Mucosa of descending colon (tissue), 3 donors: ENCODE results near the gene ABCE1. TPM values are rescaled to one million over a fixed set of nuclear protein-coding genes. Genes with fewer than 3 reads are reported as not detected.

Source experiments
- ATAC-seq: fragments of 200-7000 bp; cut with Tn5 transposase; one replicate; pipeline ENCODE4 v1.9.1; 2020; ENCODE audit warnings: mild to moderate bottlenecking, moderate library complexity
- DNase-seq, 3 donors: peaks; one replicate each; pipeline ENCODE4 v3.0.0-alpha.2; 2020
- H3K36me3 ChIP-seq: fragments of 200-600 bp; one replicate; pipeline ENCODE4 v1.8.0; 2021; ENCODE audit warnings: low read depth, mild to moderate bottlenecking
- H3K4me1 ChIP-seq: fragments of 200-600 bp; one replicate; pipeline ENCODE4 v1.8.0; 2021; ENCODE audit warnings: low read depth, mild to moderate bottlenecking
- H3K4me3 ChIP-seq: fragments of 200-600 bp; one replicate; pipeline ENCODE4 v1.8.0; 2021; ENCODE audit warnings: mild to moderate bottlenecking
- H3K9me3 ChIP-seq: fragments of 200-600 bp; one replicate; pipeline ENCODE4 v1.8.0; 2021; ENCODE audit warnings: mild to moderate bottlenecking
- intact Hi-C, 2 donors: fragments of 100-400 bp; cut with DNase I in 1 of 2; cut with micrococcal nuclease in 1 of 2; formaldehyde crosslinking; loops; one replicate each; pipeline versions ENCODE4 v1.11.0 to v1.11.1; 2022; cut with DNase I, micrococcal nuclease
- total RNA-seq, 3 donors: library from RNA; stranded (reverse); fragmentation: NEBNext Ultra II Directional in 2 of 3; extraction: Animal tissue kit (Norgen Biotek cat#: 25700) in 2 of 3; gene quantifications; one replicate each; pipeline versions ENCODE4 v1.2.1 to v1.2.4, GENCODE V29; 2021 to 2023
- TF ChIP-seq, protein P1 (sequence below): fragments of 200-600 bp; IDR thresholded peaks from one replicate; pipeline ENCODE4 v1.8.0; 2022; ENCODE audit warnings: antibody characterized with exemption, mild to moderate bottlenecking
- donor health status: DM: no; HTN: no; CAD: no; lungs with moderate emphysema.
- donor health status: DM: no; HTN: no; CAD: no.
- donor health status: DM: no; HTN: yes; CAD: no.

ABCE1 gene
- total RNA-seq, 3 donors from 2014 or later, result 23.6 to 29.1 (median 25.1) TPM

DNA sequence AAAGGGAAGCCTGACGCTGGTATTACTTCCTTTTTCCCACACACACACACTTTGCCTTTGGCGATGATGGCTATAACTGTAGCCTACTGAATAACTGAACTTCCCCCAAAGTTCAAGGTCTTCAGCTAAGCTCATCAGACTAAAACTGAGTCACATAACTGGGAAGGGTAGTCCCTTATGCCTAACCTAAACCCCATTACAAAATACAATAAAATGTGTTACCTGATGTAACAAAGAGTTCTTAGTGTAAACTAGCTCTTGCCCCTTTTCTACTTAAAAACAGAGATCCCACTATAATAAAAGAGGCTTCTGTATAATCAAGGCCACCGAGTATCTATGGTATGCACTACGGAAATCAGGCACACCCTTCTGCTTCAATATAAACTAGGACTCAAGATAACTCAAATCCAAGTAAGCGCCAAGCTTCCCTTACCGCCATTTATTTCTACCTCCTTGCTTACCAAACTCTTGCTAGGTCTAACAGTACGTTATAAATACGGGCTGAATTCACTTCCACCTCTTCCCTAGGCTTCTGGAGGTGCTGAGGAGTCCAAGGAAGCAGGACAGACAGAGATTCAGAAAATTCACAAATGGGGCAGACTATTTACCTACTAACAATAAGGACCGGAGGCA lies 79.9 kb downstream of the ABCE1 start:
- ATAC-seq (peak; percentile 18), DNase-seq (peak in 1 of 3 donors; percentile 45)
- intact Hi-C loops, result no loop called here
- TF ChIP-seq, protein P1, sequence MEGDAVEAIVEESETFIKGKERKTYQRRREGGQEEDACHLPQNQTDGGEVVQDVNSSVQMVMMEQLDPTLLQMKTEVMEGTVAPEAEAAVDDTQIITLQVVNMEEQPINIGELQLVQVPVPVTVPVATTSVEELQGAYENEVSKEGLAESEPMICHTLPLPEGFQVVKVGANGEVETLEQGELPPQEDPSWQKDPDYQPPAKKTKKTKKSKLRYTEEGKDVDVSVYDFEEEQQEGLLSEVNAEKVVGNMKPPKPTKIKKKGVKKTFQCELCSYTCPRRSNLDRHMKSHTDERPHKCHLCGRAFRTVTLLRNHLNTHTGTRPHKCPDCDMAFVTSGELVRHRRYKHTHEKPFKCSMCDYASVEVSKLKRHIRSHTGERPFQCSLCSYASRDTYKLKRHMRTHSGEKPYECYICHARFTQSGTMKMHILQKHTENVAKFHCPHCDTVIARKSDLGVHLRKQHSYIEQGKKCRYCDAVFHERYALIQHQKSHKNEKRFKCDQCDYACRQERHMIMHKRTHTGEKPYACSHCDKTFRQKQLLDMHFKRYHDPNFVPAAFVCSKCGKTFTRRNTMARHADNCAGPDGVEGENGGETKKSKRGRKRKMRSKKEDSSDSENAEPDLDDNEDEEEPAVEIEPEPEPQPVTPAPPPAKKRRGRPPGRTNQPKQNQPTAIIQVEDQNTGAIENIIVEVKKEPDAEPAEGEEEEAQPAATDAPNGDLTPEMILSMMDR, result no peak
- Histone ChIP-seq H3K4me1 (peaks cover 28% of the 10 kb centered on the region), H3K36me3 (no peaks in the 10 kb centered on the region), H3K4me3 (no peak overlapping the region), H3K9me3 (no peaks in the 10 kb centered on the region)

DNA sequence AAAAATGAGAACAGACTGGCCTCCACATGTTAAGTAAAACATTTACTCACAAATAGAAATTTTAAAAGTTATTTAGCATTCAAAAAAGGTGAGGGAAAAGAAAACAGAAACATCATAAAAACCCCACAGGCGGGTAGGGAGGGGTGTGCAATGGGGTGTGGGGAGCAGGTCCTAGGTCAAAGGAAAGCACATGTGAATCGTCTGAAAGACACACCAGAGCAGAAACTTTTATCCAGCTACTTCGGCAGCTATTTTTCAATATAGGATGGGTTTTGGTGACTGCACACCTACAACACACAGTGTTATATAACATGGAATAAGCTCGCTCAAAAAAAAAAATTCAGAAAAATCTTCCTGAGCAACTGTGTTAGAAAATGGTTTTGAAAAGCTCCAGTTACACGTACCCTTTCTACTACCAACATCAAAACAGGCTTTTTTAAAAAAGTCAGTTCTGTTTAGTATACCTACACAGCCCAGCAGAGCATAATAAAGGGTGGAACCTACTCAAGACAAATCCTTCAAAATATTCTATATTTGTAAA lies 80.7 kb downstream of the ABCE1 start:
- peak overlapping the region; percentile 72 for H3K4me3 ChIP-seq
- ATAC-seq (no peak), DNase-seq (peak in 1 of 3 donors; percentile 47)

More for the DNA sequence above, 80.7 kb downstream of the ABCE1 start:
- Histone ChIP-seq H3K36me3 (no peaks in the 10 kb centered on the region), H3K4me1 (peaks cover 28% of the 10 kb centered on the region), H3K9me3 (no peaks in the 10 kb centered on the region)
- TF ChIP-seq, protein P1, result no peak
- intact Hi-C loops, result no loop called here

Other genes with a start within 250 kb of the ABCE1 start
- gene ANAPC10, start 115 bp upstream of the ABCE1 start, total RNA-seq, result 10 to 100 TPM; 12.6 to 14.7 (median 13.5) TPM
- gene OTUD4, start 82.3 kb downstream of the ABCE1 start, total RNA-seq, result 10 to 100 TPM; 29.9 to 52.9 (median 38.4) TPM